ENCODE measurements around the gene IPCEF1.

GRCh38 chr6:154213782-154214181, 142.8 kb downstream of the IPCEF1 start:
- no peak for TF ChIP-seq CTCF (conservative IDR thresholded peaks at IDR 0.05)
- no peak for TF ChIP-seq ZFX (IDR thresholded peaks at IDR 0.05)
